ENCODE measurements around the gene MINDY3.
"Not testable (repeated sequence)": the region's sequence is repeated elsewhere in the genome, so short reads cannot be mapped to it uniquely, and the experiment has no call there.

The MINDY3 gene

DNA sequence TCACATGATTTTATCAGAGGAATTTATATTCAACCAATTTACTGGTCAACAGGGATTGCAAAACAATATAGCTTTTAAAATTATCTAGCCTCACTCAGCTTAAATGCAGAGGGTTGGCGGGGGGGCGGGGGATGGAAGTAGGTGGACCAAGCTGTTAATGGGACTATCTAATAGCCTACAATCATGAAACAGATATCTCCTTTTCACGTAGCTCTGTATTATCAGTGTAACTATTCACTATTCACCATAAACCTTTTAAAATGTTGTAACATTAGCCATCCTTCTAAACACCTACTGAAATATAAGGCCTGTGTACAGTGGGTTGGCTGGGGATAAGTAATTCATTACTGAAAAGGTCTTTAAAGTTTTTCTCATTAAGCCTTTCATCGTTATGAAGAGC is 56.2 kb downstream of the MINDY3 start:
- no peak for DNase-seq

DNA sequence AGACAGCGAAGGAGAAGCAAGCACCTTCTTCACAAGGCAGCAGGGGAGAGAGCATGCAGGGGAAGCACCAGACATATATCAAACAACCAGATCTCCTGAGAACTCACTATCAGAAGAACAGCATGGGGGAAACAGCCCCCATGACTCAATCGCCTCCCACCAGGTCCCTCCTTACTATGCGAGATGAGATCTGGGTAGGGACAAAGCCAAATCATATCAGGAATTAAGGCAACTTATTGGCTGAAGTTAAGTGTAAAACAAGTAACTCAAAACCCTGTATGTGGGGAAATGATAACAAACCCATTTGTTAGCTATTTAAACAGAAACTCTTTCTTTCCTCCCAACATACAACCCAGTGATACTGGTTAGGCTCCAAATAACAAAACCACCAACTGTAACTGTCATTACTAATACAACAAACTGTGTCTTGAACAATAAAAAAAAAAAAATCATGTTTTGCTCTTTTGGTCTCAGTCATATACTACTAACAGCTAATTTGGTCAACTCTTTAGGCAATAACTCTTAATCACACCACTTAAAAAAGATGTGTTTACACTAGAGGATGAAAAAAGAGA is 57.8 kb downstream of the MINDY3 start:
- no peak for DNase-seq

DNA sequence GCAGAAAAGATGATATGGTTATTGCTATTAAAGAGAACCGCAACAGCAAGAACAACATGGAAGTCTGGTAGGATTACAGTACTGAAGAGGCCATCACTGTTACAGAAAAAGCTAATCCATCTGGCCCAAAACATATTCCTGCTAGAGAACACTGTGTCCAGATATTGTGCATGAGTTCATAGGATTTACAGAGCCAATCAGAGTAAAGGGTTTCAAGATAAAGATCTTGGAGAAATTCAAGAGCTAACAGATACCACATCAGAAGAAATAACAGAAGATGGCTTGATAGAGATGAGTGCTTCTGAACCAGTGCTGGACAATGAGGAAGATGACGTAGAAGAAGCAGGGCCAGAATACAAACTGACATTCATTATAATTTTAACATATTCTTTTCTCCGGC is 58.7 kb downstream of the MINDY3 start:
- DNase-seq = no peak

GRCh38 chr10:15801147-15801546 is 59.2 kb downstream of the MINDY3 start:
- DNase-seq = no peak

DNA sequence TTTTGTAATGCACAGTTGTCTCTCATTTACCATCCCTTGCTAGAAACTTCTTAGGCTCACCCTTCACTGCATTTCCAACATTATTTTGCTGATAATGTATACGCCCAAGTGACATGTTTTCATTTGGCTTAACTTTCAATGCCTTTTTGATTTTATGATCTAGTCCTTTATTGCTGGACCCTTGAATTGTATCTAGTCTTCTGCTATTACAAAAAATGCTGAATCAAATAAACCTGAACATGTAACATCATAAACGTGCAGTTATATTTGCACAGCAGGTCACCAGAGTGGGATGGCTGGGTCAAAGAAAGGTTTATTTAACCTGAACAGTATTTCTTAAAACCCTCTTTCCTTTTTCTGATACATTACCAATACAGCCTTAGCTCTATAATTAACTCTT is 63.0 kb downstream of the MINDY3 start:
- no peak for DNase-seq

- DNase-seq = no peak
These were observed 63.5 kb downstream of the MINDY3 start for GRCh38 chr10:15796762-15797161.

- DNase-seq = no peak
These were observed 64.1 kb downstream of the MINDY3 start for GRCh38 chr10:15796098-15796759.

DNA sequence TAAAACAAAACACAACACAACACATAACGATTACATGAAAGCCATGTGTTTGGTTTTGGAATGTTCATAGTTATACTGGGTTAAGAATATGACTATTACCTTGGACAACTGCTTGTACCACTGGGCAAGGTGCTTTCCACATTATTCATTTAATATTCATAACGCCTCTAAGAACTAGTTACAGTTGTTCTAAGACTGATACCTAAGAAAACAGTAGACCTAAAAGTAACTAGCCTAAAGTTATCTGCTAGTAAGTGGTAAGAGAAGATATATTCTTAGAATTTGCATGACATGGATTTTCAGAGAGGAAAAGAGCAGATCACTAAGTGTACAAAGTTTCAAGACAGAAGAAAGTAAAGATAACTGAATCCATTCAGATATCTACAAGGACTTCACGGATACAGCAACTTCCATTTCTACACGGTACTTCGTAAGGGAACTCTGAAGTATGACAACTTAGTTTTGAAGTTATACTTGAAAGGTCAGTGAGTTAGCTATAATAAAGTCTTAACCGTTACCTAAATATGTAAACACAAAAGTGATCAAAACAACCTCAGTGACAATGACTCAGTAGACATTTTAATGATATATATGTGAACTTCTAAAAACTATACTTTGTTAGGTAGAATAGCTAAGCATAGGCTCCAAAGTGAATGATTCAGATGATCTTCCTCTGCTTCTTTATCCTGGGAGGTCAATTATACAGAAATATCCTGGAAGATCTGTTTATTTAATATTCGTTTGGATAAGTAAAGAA is 65.1 kb downstream of the MINDY3 start:
- DNase-seq = no peak

GRCh38 chr10:15794569-15794968 is 65.7 kb downstream of the MINDY3 start:
- DNase-seq = no peak

DNA sequence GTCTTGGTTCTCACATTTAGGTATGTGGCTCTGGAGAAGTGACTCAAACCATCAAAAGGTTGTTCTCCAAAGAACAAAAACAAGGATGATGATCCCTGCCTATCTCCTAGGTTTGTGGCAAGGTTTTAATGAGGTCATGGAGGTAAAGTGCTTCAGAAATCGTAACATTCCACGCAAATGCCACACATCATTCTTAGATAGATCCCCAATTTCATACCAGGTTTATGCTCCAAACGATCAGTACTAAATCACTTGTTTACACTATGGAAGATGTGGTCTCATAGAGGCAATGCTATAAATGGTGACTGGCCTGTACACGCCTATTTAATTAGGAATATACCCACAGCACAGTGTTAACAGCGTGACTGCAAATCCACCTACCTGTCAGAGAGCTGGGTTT is 66.6 kb downstream of the MINDY3 start:
- DNase-seq = no peak

DNA sequence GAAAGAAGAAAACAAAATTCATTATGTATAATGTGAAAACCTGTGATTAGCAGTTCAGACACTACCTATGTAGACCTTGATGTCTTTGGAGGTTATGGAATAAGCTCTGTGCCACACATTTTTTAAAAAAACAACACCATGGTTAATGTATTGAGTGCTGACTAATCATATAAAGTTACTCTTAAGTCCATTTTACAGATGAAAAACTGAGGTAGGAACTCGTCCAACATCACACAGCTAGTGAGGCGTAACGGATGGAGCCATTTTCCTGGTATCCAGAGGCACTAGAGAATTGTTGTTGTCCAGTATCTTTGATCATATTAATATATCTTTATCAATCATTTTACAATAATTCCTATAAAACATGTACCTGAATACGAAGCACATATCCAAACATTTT is 67.5 kb downstream of the MINDY3 start:
- DNase-seq = no peak

DNA sequence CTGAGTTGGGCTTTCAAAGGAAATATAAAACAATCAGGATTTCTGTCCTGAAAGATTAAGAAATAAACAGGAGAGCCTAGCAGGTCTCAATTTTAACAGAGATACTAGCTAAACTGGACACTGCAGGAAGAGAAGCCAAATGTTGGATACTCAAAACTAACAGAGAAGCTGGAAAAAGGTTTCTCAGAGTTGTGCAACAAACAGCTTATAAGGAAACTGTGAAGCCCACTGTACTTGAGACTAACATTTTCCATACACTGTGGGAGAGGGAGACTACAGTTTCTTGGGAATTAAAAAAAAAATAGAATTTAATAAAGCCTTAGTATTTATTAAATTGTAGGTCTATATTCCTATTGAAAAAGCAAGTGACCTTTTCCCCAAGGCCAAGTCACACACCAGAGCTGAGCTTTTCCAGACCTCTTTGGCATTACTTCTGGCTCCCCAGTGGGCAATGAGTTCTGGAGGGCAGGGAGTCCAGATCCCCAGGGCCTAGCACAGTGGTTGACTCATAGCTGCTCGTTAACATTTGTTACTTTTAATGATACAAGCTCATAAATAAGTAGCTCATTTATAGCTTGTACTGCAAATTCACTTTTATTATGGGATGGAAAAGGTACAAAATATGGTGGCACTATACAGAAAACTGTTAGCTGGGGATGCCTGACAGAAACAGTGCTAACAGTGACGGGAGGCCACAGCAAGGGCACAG is 68.3 kb downstream of the MINDY3 start:
- no peak for DNase-seq

DNA sequence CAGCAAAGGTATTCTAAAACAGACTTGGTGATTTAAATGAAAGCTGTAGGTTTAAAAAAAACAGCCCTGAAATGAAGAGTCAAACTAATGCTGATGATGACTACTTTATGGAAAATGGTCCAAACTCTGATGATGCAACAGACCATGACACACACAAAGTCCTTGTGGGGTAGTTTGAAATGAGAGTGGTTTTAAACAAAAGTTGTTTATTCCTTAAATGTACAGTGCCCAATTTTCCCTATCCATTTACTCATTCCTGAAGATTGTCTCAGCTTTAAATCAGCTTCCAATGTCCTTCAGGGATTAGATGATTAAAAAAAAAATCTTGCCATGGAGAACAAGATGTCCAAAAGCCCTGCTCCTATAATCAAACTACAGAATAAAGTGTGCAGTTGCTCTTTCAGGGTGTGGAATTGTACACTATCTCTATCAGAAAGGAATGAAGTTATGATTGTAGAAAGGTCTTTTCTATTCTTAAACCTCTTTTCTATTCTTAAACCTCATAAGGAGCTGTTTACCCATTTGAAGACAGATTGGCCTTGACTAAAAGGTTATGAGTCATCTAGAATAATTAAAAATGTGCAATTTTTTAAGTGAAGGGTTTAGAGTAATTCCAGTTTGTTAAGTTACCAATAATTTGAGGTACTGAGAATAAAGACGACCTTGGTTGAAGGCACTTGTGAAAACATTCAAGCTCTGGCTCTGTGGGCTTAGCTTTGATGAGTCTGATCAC is 70.3 kb downstream of the MINDY3 start:
- DNase-seq = no peak

- no peak for DNase-seq
These were observed 72.9 kb downstream of the MINDY3 start for GRCh38 chr10:15787426-15787825.

- no peak for DNase-seq
These were observed 75.5 kb downstream of the MINDY3 start for GRCh38 chr10:15784662-15785300.

DNA sequence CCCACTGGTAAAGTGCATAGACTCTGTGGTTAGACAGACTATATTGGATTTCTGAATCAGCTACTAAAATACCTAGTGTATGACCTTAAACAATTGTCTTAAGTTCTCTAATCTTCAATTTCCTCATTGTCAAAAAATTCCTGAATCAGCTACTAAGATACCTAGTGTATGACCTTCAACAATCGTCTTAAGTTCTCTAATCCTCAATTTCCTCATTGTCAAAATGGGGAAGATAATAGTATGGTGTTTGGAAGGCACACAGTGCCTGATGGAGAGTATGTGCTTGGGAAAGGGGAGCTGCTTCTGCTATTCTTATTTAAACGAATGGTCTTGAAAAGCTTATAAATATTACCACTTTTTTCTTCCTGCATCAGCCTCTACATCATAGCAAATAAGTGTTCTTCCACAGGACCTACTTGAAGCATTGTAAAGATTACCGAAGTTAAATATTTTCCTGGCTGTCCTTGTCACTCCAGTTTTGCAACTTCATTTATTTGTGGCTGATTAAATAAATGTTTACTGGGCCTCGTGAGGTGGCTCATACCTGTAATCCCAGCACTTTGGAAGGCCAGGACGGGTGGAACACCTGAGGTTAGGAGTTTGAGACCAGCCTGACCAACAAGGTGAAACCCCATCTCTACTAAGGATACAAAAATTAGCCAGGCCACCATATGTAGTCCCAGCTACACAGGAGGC is 76.2 kb downstream of the MINDY3 start:
- no peak for DNase-seq

- DNase-seq = no peak
These were observed 77.5 kb downstream of the MINDY3 start for GRCh38 chr10:15782851-15783250.

GRCh38 chr10:15781381-15781960 is 78.8 kb downstream of the MINDY3 start:
- no peak for DNase-seq

DNA sequence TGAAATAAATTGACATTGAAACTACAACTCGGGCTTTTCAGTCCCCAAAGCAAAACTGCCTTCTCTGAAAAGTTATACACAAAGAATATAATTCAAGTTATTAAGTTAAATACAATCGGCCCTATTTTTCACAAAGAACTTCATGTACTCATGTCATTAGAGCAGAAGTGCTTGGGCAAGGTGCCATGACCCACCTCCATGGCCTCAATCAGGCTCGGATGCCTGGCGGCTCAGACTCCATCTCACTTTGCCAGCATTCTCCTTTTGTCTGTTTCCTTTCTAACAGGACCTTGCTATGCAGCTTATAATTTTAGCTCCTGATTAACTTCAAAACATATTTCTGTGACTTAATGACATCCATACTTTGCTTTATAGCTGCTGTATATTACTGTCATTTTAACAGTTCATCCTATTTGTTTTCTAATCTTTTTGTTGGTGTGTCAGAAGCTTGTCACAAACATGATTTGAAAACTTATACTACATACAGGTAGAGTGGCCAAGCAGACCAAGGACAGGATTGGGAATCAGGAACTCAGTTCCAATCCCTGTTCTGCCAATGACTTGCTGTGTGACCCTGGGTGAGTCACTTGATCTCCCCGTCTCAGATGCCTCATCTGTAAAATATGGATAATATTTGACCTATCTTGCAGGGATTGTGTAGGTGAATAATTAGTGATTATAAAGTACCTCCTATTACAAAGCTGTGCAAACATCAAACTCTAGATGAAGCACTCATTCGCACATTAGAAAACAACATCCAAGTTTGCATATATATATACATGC is 79.8 kb downstream of the MINDY3 start:
- no peak for DNase-seq

DNA sequence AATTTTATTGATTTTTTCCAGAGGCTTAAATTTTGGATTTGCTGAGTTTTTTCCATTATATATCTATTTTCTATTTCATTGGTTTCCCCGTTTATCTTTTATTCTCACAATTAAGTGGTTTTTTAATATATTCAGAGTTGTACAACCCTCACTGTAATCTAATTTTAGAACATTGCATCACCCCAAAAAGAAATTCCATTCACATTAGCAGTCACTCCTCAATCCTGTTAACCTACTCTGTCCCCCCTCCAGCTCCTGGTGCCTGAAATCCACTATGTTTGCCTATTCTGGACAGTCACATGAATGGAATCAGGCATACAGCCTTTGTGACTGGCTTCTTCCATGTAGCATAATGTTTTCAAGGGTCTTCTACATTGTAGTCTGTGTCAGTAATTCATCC is 84.8 kb downstream of the MINDY3 start:
- DNase-seq = no peak

DNA sequence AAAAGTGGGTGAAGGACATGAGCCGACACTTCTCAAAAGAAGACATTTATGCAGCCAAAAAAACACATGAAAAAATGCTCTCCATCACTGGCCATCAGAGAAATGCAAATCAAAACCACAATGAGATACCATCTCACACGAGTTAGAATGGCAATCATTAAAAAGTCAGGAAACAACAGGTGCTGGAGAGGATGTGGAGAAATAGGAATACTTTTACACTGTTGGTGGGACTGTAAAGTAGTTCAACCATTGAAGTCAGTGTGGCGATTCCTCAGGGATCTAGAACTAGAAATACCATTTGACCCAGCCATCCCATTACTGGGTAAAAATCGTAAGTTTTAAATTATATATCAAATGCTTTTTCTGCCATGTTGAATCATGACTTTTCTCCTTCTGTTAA is 85.8 kb downstream of the MINDY3 start:
- DNase-seq = not testable (repeated sequence)
